ENCODE data around the gene MSANTD1.

MSANTD1 gene

DNA sequence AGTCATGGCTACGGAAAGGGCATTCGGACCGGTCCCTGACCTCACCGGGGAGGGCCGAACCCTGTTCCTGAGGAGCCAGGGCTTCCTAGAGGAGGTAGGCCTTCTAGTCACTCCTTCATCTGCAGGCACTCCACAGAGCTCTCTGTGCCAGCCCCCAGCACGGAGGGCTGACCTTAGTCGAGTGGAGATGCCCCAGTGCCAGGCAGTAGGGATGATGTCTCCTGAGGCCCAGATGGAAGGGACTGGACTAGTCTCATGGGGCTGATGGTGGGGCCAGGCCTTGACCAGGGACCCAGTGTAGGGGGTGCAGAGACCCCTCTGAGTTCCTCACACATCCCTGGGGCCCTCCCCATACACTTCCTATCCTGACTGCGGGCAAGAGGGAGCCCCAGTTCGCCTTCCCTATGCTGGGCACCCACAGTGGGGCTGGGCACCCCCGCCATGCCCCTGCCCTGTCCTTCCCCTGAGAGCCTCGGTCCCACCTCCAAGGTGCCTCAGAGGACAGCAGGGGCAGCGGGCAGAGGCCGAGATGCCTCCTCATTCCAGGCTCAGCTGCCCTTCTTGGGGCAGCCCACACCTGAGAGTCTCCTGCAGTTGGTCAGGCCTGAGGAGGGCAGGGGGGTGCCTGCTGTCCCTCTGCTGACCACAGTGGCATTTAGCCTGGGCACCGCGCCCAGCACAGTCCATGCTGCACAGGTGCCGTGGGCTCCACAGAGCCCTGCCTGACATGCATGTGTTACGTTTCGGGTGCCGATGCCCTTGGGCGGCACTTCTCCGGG lies 1.4 kb upstream of the MSANTD1 start:
- DNase-seq (ENCODE audit: low read depth in 4 of 4, low spot score in 1 of 4), result no peak

- no peak for DNase-seq (ENCODE audit: low read depth in 4 of 4, low spot score in 1 of 4)
Measured at GRCh38 chr4:3248178-3248480, 830 bp upstream of the MSANTD1 start.

GRCh38 chr4:3249711-3250437 lies 915 bp downstream of the MSANTD1 start:
- DNase-seq (ENCODE audit: low read depth in 4 of 4, low spot score in 1 of 4), result no peak

- no peak for DNase-seq (ENCODE audit: low read depth in 4 of 4, low spot score in 1 of 4)
Measured at GRCh38 chr4:3250438-3250955, 1.5 kb downstream of the MSANTD1 start.

GRCh38 chr4:3250956-3251690 lies 2.2 kb downstream of the MSANTD1 start:
- DNase-seq (ENCODE audit: low read depth in 4 of 4, low spot score in 1 of 4), result no peak

DNA sequence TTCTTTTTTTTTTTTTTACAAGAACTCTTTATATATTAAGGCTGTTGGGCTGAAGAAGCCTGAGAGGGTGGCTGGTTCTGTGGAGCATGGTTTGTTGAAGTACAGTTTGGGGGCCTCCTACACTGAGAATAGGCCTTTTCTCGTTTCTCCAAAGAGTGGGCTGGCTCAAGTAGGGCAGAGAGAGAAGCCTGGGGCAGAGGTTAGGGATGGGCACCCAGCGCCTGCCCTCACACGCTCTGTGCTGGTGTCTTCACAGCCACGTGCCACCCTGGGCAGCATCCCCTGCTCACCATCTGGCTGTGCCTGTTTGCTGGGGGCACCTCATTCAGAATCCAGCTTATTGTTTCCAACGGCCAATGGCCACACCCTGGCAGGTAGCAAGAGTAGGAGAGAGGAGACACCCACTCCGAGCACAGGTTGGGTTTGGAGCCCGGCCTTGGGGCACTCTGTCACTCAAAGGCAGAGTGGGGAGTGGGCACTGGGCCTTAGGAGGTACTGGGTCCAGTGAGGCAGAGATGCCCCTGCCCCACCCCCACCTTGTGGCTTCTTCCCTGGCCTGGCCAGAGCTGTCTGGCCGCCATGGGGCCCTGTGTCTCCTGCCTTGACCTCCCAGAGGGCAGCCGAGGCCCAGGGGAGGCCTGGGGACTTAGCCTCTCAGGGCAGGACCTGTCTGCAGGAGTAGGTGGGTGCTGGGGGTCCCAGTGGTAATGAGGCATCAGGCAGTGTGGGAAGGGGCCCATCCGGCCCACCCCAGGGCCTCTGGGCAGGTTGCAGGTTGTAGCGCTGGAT lies 2.9 kb downstream of the MSANTD1 start:
- no peak for DNase-seq (ENCODE audit: low read depth in 4 of 4, low spot score in 1 of 4)

- no peak for DNase-seq (ENCODE audit: low read depth in 4 of 4, low spot score in 1 of 4)
Measured at GRCh38 chr4:3252480-3252828, 3.5 kb downstream of the MSANTD1 start.

- DNase-seq (ENCODE audit: low read depth in 4 of 4, low spot score in 1 of 4), result no peak
Measured at GRCh38 chr4:3252831-3253641, 4.1 kb downstream of the MSANTD1 start.

DNA sequence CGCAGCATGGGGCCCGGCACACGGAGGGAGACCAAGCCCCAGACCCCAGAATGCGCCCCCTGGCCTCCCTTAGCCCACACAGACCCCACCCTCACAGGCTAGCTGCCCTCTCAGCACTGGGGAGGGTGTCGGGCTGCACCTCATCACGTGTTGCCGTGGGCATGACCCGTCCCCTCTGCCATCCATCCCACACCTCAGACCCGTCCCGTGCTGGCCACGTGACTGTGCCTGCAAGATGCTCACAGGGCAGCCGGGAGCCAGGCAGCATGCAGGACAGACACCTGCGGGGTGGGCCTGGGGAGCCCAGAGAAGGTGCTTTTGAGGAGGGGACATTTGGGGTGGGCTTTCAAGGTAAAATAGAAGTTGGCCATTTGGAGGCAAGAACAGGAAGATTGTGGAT lies 4.8 kb downstream of the MSANTD1 start:
- no peak for DNase-seq (ENCODE audit: low read depth in 4 of 4, low spot score in 1 of 4)

DNA sequence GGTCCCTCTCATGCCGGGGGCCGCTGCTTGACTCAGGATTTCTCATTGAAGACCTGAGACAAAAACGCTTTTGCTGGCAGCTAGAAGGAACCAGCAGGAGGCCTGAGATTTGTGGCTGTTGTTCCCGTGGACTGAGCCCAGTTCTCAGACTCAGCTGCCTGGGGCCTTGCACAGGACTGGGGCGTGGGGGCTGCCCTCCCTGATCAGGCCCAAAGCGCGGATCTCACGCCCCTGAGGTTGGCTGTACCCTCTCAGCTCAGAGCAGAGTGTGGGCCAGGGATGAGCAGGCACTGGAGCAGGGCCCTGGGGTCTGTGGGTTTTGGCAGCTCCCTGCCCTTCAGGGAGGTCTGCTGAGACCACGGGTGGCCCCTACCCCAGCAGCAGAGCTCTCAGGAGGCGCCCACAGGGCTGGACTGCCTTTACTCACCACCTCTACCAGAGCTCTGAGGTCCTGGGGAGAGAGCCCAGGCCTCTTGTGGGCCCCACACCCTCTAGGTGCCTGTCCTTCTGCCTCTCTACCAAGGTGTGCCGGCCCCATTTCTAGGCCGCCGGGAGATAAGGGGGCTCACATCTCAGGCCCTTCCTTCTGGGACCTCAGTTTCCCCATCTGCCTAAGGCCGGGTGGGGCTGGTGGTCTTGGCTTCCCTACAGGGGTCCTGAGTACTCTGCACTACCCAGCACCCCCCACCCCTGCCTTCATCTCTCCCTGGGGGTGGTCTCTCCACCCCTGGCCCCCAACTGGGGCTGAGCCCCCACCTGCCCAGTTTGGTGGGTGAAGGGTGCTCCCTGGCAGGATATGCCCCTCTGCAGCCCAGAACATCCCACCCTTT lies 5.6 kb downstream of the MSANTD1 start:
- no peak for DNase-seq (ENCODE audit: low read depth in 4 of 4, low spot score in 1 of 4)

- DNase-seq (ENCODE audit: low read depth in 4 of 4, low spot score in 1 of 4), result no peak
Measured at GRCh38 chr4:3255611-3256186, 6.7 kb downstream of the MSANTD1 start.

DNA sequence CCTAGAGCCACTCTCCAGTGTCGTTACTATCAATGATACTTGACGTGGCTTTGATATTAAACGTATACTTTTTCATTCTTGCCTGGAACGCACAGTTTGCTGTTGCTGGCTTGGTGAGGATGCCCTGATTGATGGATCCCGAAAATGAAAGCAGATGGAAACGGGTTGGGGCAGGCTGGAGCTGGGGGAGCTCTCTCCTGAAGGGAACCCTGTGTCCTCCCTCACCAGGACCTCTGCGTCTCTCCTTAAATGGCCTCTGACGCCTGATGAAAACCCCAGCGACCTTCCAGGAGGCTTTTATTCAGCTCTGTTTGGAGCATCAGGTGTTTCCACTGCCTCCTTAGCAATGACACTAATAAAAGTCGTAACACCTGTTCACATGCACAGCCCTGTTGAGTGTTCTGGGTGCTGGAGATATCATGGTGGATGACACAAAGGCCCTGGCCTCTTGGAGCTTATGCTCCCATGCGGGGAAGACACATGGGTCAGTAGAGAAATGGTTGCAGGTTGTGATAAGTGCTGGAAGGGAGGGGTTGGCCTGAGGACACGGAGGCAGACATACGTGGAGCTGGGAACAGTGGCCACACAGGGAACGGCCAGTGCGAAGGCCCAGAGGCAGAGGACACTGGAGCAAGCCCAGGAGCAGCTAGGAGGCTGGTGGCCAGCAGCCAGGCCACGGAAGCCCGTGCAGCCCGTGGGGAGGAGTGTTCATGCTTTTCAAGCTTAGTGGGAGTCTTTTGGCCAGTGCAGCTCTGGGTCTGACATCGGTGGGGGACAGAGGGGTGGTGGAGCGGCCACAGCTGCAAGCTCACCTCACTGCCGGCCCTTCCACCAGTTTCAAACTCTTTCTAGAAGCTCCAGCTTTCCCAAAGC lies 7.5 kb downstream of the MSANTD1 start:
- DNase-seq (ENCODE audit: low read depth in 4 of 4, low spot score in 1 of 4), result no peak

DNA sequence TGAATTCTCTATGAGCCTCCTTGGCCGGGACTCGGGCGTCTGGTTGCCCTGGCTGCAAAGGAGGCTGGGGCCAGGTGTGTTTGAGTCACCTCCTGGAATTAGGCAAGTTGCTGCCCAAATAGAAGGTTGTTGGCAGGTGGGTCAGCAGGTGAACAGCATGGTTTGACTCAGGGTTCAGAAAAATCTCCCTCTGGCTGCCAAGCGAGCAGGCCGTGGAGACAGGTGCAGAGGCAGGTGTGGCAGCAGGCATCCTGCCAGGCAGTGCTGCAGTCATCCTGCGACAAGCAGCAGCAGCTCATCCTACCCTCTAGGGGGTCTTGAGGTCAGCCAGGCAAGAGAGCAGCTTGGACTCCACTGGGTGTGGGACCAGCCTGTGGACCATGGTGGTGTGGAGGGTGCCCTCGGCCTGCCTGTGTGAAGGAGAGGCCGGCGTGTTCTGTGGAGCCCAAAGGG lies 8.2 kb downstream of the MSANTD1 start:
- DNase-seq (ENCODE audit: low read depth in 4 of 4, low spot score in 1 of 4), result no peak

- DNase-seq (ENCODE audit: low read depth in 4 of 4, low spot score in 1 of 4), result no peak
Measured at GRCh38 chr4:3257556-3258482, 8.9 kb downstream of the MSANTD1 start.

DNA sequence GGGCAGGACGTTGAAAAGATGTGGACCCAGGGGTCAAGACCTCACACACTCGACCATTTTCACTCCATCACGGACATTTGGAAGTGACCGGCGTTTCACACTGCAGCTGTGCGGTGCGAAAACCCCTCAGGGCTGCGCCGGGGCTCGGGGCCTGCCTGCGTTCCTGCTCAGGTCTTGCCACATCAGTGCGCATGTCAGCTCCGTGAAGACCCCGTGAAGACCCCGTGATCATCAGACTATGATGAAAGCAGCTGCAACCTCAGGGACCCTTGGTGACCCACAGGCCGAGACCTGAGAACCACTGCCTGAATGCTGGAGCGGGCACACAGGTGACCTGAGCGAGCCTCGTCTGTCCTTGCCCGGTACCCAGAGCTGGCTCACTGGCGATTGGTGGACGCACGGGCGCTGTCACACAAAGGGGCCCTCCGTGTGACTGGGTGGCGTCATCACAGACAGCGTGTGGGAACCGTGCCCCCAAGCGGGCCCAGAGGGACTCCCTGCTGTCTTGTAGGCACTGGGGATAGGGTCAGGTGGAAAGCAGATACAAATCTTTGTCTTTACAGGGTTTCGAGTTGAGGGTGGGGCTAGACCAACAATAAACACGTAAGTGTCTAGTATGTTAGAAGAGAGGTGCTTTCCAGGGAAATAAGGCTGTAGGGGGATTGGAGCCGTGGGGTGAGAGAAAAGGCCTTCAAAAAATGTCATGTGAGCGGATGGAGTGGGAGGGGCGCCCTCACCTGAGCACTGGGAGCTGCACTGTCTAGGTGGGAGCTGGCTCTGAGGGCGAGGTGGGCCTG lies 12.7 kb downstream of the MSANTD1 start:
- DNase-seq (ENCODE audit: low read depth in 4 of 4, low spot score in 1 of 4), result no peak
